NB4 (cell line): ENCODE data around the gene CASZ1.

Source experiments
- MYC ChIP-seq: IDR thresholded peaks from 2 replicates; pipeline ENCODE4 v1.6.1; 2011; ENCODE audit warnings: low read depth, low read length
- POLR2A ChIP-seq: IDR thresholded peaks from 2 replicates; pipeline ENCODE4 v1.6.1; 2011; ENCODE audit warnings: mild to moderate bottlenecking; ENCODE audit not compliant: insufficient read length; ENCODE audit errors: extremely low read depth
- TF ChIP-seq, protein P1 (sequence below): IDR thresholded peaks from one replicate; pipeline ENCODE4 v1.5.1; 2012; ENCODE audit warnings: low read depth, low read length

DNA sequence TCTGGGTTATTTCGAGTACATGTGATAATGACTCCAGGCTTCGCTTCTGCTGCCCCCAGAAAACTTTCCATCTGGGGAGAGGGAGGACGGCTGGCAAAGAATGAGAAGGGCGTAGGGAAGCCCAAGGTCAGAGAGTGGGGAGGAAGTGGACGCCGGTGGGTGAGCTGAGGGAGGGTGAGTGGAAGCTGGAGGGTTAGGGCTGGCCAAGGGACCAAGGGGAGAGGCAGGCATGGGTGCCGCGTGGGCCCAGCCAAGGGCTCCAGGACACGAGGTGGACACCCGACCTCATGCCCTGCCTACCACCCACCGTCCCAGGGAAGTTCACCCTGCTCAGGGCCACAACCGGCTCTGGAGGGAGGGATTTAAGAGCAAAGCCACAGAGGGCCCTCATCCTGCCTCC lies 75.8 kb downstream of the CASZ1 start:
- TF ChIP-seq, protein P1, sequence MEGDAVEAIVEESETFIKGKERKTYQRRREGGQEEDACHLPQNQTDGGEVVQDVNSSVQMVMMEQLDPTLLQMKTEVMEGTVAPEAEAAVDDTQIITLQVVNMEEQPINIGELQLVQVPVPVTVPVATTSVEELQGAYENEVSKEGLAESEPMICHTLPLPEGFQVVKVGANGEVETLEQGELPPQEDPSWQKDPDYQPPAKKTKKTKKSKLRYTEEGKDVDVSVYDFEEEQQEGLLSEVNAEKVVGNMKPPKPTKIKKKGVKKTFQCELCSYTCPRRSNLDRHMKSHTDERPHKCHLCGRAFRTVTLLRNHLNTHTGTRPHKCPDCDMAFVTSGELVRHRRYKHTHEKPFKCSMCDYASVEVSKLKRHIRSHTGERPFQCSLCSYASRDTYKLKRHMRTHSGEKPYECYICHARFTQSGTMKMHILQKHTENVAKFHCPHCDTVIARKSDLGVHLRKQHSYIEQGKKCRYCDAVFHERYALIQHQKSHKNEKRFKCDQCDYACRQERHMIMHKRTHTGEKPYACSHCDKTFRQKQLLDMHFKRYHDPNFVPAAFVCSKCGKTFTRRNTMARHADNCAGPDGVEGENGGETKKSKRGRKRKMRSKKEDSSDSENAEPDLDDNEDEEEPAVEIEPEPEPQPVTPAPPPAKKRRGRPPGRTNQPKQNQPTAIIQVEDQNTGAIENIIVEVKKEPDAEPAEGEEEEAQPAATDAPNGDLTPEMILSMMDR, result no peak
- no peak for TF ChIP-seq POLR2A
- no peak for TF ChIP-seq MYC
